Tibial artery (tissue), 4 donors: Measurements from ENCODE around the gene KLKB1.
A peak's percentile ranks its signal among the peaks of the same experiment; 100 is the strongest.

Source experiments
- DNase-seq, 2 donors: peaks; one replicate each; pipeline ENCODE4 v3.0.0-alpha.2; 2019
- H3K27ac ChIP-seq, 2 donors: fragments of 200-600 bp; sonication (generic) in 1 of 2; 1 replicate in 1 of 2; 2 replicates in 1 of 2; pipeline ENCODE4 v1.5.1; 2018 to 2019; ENCODE audit warnings: mild to moderate bottlenecking in 1 of 2
- H3K27me3 ChIP-seq, 2 donors: fragments of 200-600 bp; sonication (generic) in 1 of 2; one replicate each; pipeline versions ENCODE4 v1.5.1 to v1.6.0; 2016 to 2019
- H3K36me3 ChIP-seq, 3 donors: fragments of 200-600 bp; sonication (generic) in 2 of 3; one replicate each; pipeline ENCODE4 v1.5.1; 2016 to 2019; ENCODE audit warnings: mild to moderate bottlenecking in 2 of 3
- H3K4me1 ChIP-seq, 4 donors: fragments of 200-600 bp; sonication (generic) in 2 of 4; 1 replicate in 3 of 4; 2 replicates in 1 of 4; pipeline ENCODE4 v1.5.1; 2016 to 2019
- H3K4me3 ChIP-seq, 2 donors: fragments of 200-600 bp; sonication (generic) in 1 of 2; 1 replicate in 1 of 2; 2 replicates in 1 of 2; pipeline ENCODE4 v1.5.1; 2018 to 2019; ENCODE audit warnings: mild to moderate bottlenecking in 2 of 2
- H3K9me3 ChIP-seq, 3 donors: fragments of 200-600 bp; sonication (generic) in 1 of 3; one replicate each; pipeline ENCODE4 v1.5.1; 2016 to 2019
- CTCF ChIP-seq, 2 experiments: fragments of 200-600 bp in 1 of 2; fragments of 450-650 bp in 1 of 2; IDR thresholded peaks; one replicate each; pipeline ENCODE4 v1.5.1; 2017 to 2019; ENCODE audit warnings: antibody characterized with exemption in 2 of 2, mild to moderate bottlenecking in 1 of 2, moderate library complexity in 1 of 2
- intact Hi-C: fragments of 100-400 bp; cut with DNase I; formaldehyde crosslinking; loops from one replicate; pipeline ENCODE4 v1.15.0; 2023; ENCODE audit warnings: low total_unique reads

KLKB1 gene

DNA sequence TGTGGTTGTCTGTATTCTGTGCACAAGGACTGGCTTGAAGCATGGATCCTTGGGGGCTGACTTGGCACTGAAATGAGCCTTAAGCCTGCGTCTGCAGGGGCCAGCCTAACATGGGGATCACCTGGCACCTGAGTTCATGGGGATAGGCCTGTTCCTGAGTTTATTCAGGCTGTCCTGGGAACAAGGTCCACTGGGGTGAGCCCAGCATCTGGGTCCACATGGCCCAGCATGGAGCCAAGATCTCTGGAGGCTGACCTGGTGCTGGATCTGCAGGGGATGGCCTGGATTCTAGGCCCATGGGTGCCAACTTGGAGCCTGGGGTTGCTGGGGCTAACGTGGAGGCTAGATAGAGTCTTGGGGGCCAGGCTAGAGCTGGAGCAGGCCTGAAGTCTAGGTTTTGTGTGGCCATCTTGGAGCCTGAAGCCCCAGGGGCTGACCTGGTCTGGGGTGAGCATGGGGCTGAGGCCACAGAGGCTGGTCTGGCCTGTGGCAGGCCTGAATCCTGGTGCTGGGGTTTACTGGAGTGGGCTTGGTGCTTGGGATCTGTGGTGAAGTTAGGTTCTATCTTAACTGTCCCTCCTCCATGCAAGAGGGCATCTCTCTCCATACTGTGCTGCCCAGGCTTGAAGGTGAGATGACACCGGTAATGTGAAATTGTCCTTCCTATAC lies 652 bp upstream of the KLKB1 start:
- intact Hi-C loops = no loop called here
- Histone ChIP-seq H3K36me3 (peaks cover 0 to 7% (median 0%) of the 10 kb centered on the region in 3 donors), H3K4me3 (no peak overlapping the region), H3K4me1 (peaks cover 0 to 11% (median 2%) of the 10 kb centered on the region in 4 donors), H3K27ac (no peak overlapping the region), H3K27me3 (no peaks in the 10 kb centered on the region), H3K9me3 (peaks cover 0 to 11% (median 0%) of the 10 kb centered on the region in 3 donors)
- TF ChIP-seq CTCF (IDR thresholded peaks at IDR 0.05) = no peak
- no peak for DNase-seq

DNA sequence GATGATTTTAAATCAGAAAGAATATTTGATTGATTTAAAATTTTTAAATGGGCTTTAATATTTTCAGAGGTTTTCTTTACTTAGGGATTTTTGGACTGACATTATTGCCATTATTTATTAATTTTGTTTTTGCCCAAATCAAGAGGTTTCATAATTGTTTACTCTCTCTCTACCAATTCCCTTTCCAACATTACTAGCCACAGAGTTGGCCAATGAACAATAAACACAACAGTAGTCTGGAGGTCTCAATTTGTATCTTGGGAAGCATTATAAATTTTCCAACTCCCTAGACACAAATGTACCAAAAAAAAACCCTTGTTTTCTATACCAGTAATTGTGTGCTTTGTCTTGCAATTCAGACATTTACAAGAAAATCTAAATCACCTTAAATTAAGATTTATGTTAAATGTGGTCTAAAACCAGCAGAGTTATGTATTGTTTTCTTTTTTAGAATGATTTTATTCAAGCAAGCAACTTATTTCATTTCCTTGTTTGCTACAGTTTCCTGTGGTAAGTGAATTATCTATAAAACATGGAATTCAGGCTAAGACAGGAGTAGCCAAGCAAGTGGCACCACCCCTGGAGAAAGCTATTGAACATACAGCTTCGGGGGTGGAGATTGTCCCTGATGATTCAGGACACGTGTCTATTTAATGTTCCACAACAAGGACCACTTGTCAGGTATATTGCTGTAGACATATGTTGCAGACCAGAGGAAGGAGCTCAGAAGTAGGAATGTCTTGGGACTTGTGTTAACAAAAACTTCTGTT lies 622 bp downstream of the KLKB1 start:
- no peak for TF ChIP-seq CTCF (IDR thresholded peaks at IDR 0.05)
- peak overlapping the region in 1 of 2 donors; percentile 9 for H3K27ac ChIP-seq
- no peak for DNase-seq
- H3K4me3 ChIP-seq = peak overlapping the region; percentile 30 to 34
- no peaks in the 10 kb centered on the region for H3K27me3 ChIP-seq
- H3K36me3 ChIP-seq = peaks cover 0 to 7% (median 0%) of the 10 kb centered on the region in 3 donors
- H3K4me1 ChIP-seq = peaks cover 0 to 11% (median 2%) of the 10 kb centered on the region in 4 donors
- peaks cover 0 to 11% (median 0%) of the 10 kb centered on the region in 3 donors for H3K9me3 ChIP-seq
- intact Hi-C loops = no loop called here

DNA sequence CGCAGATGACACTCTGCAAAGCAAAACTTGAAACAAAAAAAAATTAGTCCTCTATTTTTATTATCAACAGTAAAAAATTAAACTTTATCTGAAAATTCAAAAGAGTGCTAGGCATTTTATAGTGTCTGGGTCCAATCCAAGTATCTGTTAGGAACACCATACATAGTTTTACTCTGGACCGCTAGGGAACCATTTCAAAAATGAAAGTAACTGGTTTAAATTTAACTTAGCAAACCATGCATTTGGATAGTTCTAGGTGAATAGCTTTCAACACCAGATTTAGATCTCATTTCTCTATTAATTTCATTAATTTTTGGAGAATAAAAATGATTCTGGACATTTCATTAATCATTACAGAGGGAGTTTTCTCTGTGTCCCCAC lies 1.2 kb downstream of the KLKB1 start:
- no peak for TF ChIP-seq CTCF (IDR thresholded peaks at IDR 0.05)
- peak overlapping the region; percentile 30 to 34 for H3K4me3 ChIP-seq
- H3K27me3 ChIP-seq = no peaks in the 10 kb centered on the region
- intact Hi-C loops = no loop called here
- H3K36me3 ChIP-seq = peaks cover 0 to 7% (median 0%) of the 10 kb centered on the region in 3 donors
- no peak for DNase-seq
- H3K4me1 ChIP-seq = peaks cover 0 to 11% (median 2%) of the 10 kb centered on the region in 4 donors
- peaks cover 0 to 11% (median 0%) of the 10 kb centered on the region in 3 donors for H3K9me3 ChIP-seq
- peak overlapping the region in 1 of 2 donors; percentile 9 for H3K27ac ChIP-seq

DNA sequence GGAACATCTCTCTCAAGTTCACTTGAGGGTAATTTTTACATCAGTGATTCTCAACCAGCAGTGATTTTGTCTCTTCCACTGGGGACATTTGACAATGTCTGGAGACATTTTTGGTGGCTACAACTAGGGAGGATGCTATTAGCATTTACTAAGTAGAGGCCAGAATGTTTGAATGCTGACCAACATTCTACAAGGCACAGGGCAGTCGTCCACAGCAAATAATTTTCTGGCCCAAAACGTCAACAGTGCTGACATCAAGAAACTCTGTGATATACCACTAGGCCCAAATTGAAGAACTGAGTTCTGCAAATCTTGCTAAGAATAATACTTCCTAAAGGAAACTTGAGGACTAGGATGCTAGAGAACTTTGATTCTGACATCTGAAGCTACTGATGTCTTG lies 7.1 kb downstream of the KLKB1 start:
- intact Hi-C loops = no loop called here
- no peak for DNase-seq
- TF ChIP-seq CTCF (IDR thresholded peaks at IDR 0.05) = no peak
- Histone ChIP-seq H3K4me3 (no peak overlapping the region), H3K27ac (no peak overlapping the region), H3K4me1 (peaks cover 0 to 3% (median 1%) of the 10 kb centered on the region in 4 donors), H3K27me3 (no peaks in the 10 kb centered on the region), H3K36me3 (no peaks in the 10 kb centered on the region), H3K9me3 (no peaks in the 10 kb centered on the region)

DNA sequence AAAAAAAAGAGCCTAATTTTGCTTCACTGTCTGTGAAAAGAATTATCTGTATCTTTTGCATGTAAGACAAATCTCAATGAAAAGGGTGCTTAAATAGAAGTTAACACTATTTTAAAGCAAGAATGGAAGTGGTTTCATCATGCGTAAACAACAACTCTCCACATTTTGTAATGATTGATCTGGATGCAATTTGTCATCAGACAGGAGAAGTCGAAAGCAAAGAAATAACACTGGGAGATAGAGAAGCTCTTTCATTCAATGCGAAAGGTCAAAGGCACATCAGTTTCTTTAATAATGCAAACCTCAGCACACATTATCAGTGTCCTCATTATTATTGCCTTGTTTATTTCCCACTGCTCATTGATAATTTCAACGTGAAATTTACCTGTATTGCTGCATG lies 8.8 kb downstream of the KLKB1 start:
- TF ChIP-seq CTCF (IDR thresholded peaks at IDR 0.05) = no peak
- no peaks in the 10 kb centered on the region for H3K9me3 ChIP-seq
- intact Hi-C loops = no loop called here

More for the DNA sequence above, 8.8 kb downstream of the KLKB1 start:
- no peaks in the 10 kb centered on the region for H3K36me3 ChIP-seq
- H3K27me3 ChIP-seq = no peaks in the 10 kb centered on the region
- peaks cover 0 to 3% (median 1%) of the 10 kb centered on the region in 4 donors for H3K4me1 ChIP-seq
- DNase-seq = no peak
- H3K4me3 ChIP-seq = no peak overlapping the region
- H3K27ac ChIP-seq = no peak overlapping the region
